ENCODE measurements around the gene DDX52. TPM values are rescaled to one million over a fixed set of nuclear protein-coding genes. Genes with fewer than 3 reads are reported as not detected.
A peak's percentile ranks its signal among the peaks of the same experiment; 100 is the strongest.

DDX52 gene
- total RNA-seq, 3 donors from 2014 or later, result 34.1 to 43.4 (median 36.2) TPM

- Mint-ChIP-seq H3K36me3 (ENCODE audit: insufficient read depth) (peaks cover 27% of the 10 kb centered on the region), H3K27me3 (ENCODE audit: low read depth) (no peaks in the 10 kb centered on the region), H3K9me3 (no peaks in the 10 kb centered on the region)
Observed at GRCh38 chr17:37585066-37585465, 58.2 kb downstream of the DDX52 start.

DNA sequence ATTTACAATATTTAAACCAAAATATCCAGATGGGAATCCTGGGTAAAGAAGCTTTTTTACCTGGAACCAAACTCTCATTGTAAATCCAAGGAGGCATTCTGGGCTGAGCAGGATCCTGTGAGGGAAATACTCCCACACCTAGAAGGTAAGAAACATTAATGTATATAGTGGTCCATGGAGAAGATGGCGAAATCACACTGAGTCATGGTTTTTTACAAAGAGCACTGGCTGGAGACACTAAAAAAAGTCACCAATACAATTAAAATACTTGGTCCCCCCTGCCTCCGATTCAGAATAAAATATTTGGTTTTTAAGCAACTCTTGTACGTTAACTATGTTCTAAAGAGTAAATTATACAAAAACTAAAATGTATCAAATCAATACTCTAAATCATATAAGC lies 67.0 kb downstream of the DDX52 start:
- Mint-ChIP-seq H3K27me3 (ENCODE audit: low read depth) (no peaks in the 10 kb centered on the region), H3K4me1 (ENCODE audit: low read depth) (peaks cover 3% of the 10 kb centered on the region), H3K4me3 (no peak overlapping the region), H3K36me3 (ENCODE audit: insufficient read depth) (peaks cover 40% of the 10 kb centered on the region), H3K9me3 (peaks cover 8% of the 10 kb centered on the region)
- no peak for DNase-seq
- no peak for ATAC-seq

More at GRCh38 chr17:37585066-37585465, 58.2 kb downstream of the DDX52 start:
- no peak for ATAC-seq
- H3K4me3 Mint-ChIP-seq, result no peak overlapping the region
- peaks cover 15% of the 10 kb centered on the region for H3K4me1 Mint-ChIP-seq (ENCODE audit: low read depth)
- no peak for DNase-seq

GRCh38 chr17:37574427-37574826 lies 68.8 kb downstream of the DDX52 start:
- Mint-ChIP-seq H3K4me3 (no peak overlapping the region), H3K4me1 (ENCODE audit: low read depth) (peaks cover 3% of the 10 kb centered on the region), H3K27me3 (ENCODE audit: low read depth) (no peaks in the 10 kb centered on the region), H3K36me3 (ENCODE audit: insufficient read depth) (peaks cover 44% of the 10 kb centered on the region), H3K9me3 (peaks cover 8% of the 10 kb centered on the region)
- DNase-seq, result no peak
- ATAC-seq, result no peak

DNA sequence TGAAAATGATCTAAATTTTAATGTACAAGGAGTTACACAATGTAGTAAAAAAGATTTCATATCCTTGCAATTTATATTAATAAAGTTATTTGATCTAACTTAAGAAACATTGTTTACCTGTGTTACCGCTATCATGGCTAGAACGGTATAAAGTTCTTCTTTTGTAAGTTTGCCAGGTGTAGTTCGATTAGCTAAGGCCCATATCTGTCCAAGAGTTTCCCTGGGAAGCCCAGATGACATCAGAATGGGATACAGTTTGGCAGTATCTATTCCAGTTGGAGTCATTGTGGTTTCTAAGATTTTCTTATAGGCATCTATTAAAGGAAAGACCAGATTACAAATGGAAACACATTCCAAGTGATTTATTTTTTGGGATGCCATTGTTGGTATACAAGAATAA lies 71.6 kb downstream of the DDX52 start:
- H3K27me3 Mint-ChIP-seq (ENCODE audit: low read depth), result no peaks in the 10 kb centered on the region
- peaks cover 4% of the 10 kb centered on the region for H3K4me1 Mint-ChIP-seq (ENCODE audit: low read depth)
- peaks cover 8% of the 10 kb centered on the region for H3K9me3 Mint-ChIP-seq
- ATAC-seq (no peak), DNase-seq (no peak)
- no peak overlapping the region for H3K4me3 Mint-ChIP-seq
- H3K36me3 Mint-ChIP-seq (ENCODE audit: insufficient read depth), result peaks cover 44% of the 10 kb centered on the region

DNA sequence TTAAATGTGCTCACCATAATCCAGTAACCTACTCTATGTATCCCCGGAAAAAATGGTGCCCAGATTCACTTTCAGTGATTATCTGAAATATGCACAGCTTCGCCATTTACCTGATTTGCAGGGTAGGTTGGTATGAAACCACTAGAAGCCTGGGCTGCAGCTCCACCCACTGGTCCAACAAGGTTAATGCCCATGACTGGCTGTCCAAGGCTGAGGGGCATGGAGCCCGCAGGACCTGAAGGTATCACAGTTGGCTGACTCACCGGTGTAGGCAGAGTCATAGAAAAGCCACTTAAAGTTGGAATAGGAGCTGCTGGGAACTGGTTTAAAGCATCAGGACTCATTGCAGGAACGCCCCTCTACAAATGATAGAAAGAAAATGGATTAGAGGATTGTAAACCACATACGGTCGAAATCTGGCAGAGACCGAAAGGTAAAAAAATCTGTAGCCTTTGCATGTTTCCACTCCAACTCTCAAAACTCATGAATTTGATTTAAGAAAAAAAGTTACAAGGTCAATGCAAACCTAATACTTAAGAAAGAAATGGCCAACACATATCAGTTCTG lies 72.6 kb downstream of the DDX52 start:
- DNase-seq (peak; percentile 8), ATAC-seq (peak; percentile 37 to 52)
- H3K4me1 Mint-ChIP-seq (ENCODE audit: low read depth), result peaks cover 4% of the 10 kb centered on the region
- H3K4me3 Mint-ChIP-seq, result no peak overlapping the region
- no peaks in the 10 kb centered on the region for H3K27me3 Mint-ChIP-seq (ENCODE audit: low read depth)
- peaks cover 8% of the 10 kb centered on the region for H3K9me3 Mint-ChIP-seq
- H3K36me3 Mint-ChIP-seq (ENCODE audit: insufficient read depth), result peaks cover 41% of the 10 kb centered on the region

GRCh38 chr17:37568350-37569053 lies 74.7 kb downstream of the DDX52 start:
- DNase-seq (no peak), ATAC-seq (no peak)
- H3K9me3 Mint-ChIP-seq, result no peaks in the 10 kb centered on the region
- no peak overlapping the region for H3K4me3 Mint-ChIP-seq
- peaks cover 6% of the 10 kb centered on the region for H3K4me1 Mint-ChIP-seq (ENCODE audit: low read depth)
- no peaks in the 10 kb centered on the region for H3K27me3 Mint-ChIP-seq (ENCODE audit: low read depth)
- peaks cover 32% of the 10 kb centered on the region for H3K36me3 Mint-ChIP-seq (ENCODE audit: insufficient read depth)

DNA sequence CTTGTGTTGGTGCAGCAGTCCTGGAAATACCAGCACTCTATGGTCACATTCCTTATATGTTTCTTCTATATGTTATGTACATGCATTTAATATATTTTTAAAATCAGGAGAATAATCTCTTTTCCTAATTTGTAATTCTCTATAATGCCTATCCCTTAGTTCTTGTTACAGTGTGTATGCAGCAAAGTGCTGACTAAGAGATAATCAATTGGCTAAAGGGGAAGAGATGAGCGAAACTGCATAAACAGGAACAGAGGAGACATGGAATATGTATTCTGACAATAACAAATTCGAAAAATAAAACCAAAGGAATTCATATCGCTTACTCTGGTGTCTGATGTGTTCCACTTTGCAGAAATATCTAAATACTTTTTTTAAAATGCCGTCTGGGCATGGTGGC lies 75.7 kb downstream of the DDX52 start:
- peaks cover 26% of the 10 kb centered on the region for H3K36me3 Mint-ChIP-seq (ENCODE audit: insufficient read depth)
- DNase-seq, result no peak
- H3K4me1 Mint-ChIP-seq (ENCODE audit: low read depth), result peaks cover 6% of the 10 kb centered on the region
- no peak overlapping the region for H3K4me3 Mint-ChIP-seq
- H3K9me3 Mint-ChIP-seq, result no peaks in the 10 kb centered on the region
- no peaks in the 10 kb centered on the region for H3K27me3 Mint-ChIP-seq (ENCODE audit: low read depth)
- ATAC-seq, result no peak

DNA sequence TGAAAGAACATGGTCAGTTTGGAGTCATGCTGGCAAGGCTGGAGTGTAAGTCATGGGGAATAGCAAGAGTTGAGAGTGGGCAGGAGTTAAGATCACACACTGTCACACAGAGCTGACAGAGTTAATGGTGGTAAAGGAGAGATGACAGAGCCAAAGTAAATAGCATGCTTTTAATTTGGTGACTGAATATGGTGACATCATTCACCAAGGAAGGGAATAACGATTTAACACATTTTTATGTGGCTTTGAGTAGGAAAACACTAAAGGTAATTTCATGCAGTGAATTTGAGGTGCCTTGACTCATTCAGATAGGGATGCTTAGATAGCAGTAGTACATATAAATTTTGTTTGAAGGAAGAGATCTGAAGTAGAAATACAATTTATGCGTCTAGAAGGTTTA lies 76.1 kb downstream of the DDX52 start:
- Mint-ChIP-seq H3K36me3 (ENCODE audit: insufficient read depth) (peaks cover 24% of the 10 kb centered on the region), H3K4me3 (no peak overlapping the region), H3K4me1 (ENCODE audit: low read depth) (peaks cover 6% of the 10 kb centered on the region), H3K9me3 (no peaks in the 10 kb centered on the region), H3K27me3 (ENCODE audit: low read depth) (no peaks in the 10 kb centered on the region)
- ATAC-seq, result no peak
- DNase-seq, result no peak

DNA sequence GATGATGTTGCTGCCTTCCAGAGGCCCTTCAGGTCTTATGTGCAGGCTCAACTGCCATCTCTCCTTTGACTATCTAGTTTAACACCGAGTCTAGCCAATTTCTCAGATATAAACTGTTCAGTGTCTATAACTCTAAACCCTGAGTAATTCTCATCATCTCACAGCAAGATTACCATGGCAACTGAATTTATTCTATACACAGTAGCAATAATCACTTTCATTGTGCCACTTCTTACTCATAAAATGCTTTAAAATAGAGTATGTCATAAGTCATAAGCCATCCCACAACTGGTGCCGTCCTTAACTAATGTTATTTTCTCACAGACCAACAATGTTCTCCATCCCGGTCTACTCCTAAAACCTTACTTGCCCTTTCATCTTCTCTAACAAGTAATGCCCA lies 79.0 kb downstream of the DDX52 start:
- DNase-seq, result no peak
- Mint-ChIP-seq H3K27me3 (ENCODE audit: low read depth) (no peaks in the 10 kb centered on the region), H3K36me3 (ENCODE audit: insufficient read depth) (peaks cover 26% of the 10 kb centered on the region), H3K4me1 (ENCODE audit: low read depth) (peaks cover 6% of the 10 kb centered on the region), H3K9me3 (no peaks in the 10 kb centered on the region), H3K4me3 (no peak overlapping the region)
- no peak for ATAC-seq

GRCh38 chr17:37562016-37562745 lies 81.1 kb downstream of the DDX52 start:
- H3K4me1 Mint-ChIP-seq (ENCODE audit: low read depth), result peaks cover 6% of the 10 kb centered on the region
- H3K9me3 Mint-ChIP-seq, result no peaks in the 10 kb centered on the region
- H3K27me3 Mint-ChIP-seq (ENCODE audit: low read depth), result no peaks in the 10 kb centered on the region
- DNase-seq (no peak), ATAC-seq (no peak)
- H3K36me3 Mint-ChIP-seq (ENCODE audit: insufficient read depth), result peaks cover 34% of the 10 kb centered on the region
- no peak overlapping the region for H3K4me3 Mint-ChIP-seq

Other genes starting within 250 kb of the DDX52 start
- 10 to 100 TPM; 58.7 to 65.5 (median 61.2) TPM for gene ACACA, start 236.6 kb downstream of the DDX52 start, total RNA-seq
- 10 to 100 TPM; 38.8 to 39.6 (median 39.3) TPM for gene TADA2A, start 236.6 kb downstream of the DDX52 start, total RNA-seq
- gene DUSP14, start 153.6 kb downstream of the DDX52 start, total RNA-seq, result 10 to 100 TPM; 18.2 to 21.8 (median 18.2) TPM
- gene SYNRG, start 34.0 kb downstream of the DDX52 start, total RNA-seq, result 10 to 100 TPM; 34.9 to 42.5 (median 36.7) TPM
- under 1 TPM in 1 of 3 donors, not detected in 2; 0.16 TPM for gene HNF1B, start 101.6 kb upstream of the DDX52 start, total RNA-seq

Measured in activated T-cell treated with anti-CD3 and anti-CD28 coated beads, Interleukin-2, amount 50 U/mL, for 4 hours (primary cell).